Measurements from ENCODE around the gene ISL1.

ISL1 gene

GRCh38 chr5:51386916-51387883 is 4.0 kb downstream of the ISL1 start:
- ATAC-seq (no peak), DNase-seq (no peak)

GRCh38 chr5:51387884-51388275 is 4.6 kb downstream of the ISL1 start:
- ATAC-seq: no peak
- no peak for DNase-seq

DNA sequence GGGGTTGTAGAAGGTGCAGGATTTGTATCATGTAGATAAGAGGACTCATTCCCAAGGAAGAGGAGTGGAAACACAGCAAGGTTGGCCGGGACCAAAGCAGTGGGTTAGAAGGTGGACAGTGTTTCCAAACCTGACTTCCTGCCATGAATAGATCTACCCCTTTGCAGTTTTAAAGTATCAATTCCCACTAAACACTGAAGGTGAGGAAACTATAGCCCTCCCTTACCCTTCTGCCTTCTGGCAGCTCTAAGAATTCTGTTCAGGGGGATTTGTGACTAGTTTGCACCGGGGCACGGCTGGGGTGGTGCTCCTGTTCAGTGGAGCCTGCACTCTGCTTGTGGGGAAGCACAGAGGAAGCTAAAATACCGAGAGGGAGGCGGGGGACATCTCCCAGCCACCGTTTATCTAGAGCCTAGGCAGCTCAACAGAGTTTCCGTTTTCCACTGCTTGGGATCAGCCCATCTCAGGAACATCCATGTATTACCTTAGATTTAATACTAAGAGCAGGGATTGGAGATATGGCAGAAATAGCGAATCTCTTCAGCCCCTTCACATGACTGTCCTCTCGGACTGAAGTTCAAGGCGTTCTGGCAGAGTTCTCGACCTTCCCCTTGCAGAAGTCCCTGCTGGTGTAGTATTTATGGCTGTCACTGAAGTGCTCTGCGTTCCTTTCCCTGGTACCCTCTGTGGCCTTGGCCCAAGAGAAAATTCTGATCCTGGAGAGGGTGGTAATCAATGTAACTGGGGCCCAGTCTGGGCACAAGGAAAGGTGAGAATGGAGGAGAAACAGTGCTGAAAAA is 5.4 kb downstream of the ISL1 start:
- DNase-seq (no peak), ATAC-seq (no peak)

DNA sequence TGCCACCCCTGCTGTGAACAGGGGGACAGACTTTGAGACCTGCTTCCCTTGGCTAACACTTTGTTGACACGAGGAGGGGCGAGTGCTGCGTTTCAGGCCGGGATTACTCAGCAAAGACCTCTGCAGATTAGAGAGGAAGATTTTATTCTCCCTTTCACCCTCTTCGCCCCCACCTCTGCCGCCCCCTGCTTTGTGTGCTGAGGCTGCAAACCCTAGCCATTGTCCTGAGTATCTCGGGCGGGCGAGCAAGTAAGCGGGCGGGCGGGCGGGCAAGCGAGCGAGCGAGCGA is 6.0 kb downstream of the ISL1 start:
- no peak for DNase-seq

DNA sequence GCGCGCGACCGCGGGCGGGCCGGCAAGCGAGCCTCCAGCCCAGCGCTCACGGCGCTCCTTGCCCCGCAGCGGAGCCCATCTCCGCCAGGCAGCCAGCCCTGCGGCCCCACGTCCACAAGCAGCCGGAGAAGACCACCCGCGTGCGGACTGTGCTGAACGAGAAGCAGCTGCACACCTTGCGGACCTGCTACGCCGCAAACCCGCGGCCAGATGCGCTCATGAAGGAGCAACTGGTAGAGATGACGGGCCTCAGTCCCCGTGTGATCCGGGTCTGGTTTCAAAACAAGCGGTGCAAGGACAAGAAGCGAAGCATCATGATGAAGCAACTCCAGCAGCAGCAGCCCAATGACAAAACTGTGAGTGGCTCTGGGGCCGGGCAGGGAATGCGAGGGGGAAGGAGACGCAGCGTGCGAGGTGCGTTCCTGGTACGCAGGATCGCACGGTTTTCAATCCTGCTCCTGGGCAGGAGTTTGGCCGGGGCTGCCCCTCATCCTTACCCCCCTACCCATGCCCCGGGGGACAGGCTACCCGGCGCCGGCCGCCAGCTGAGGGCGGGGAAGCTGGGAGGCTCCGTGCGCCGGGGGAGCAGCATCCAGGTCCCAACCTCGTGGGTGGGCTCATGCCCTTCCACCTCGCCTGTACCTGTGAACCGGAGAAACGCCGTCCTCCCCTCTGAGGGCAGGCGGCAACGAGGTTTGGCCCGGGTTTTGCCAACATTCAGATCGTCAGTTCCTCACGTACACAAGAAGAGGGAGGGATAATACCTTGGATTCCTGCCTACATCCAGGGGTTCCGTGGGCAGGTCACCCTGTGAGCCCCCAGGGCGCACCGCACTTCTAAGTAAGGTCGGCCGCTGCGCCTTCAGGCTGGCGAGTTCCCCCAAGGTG is 6.6 kb downstream of the ISL1 start:
- ATAC-seq (no peak), DNase-seq (no peak)

More for the DNA sequence above, 6.0 kb downstream of the ISL1 start:
- no peak for ATAC-seq

DNA sequence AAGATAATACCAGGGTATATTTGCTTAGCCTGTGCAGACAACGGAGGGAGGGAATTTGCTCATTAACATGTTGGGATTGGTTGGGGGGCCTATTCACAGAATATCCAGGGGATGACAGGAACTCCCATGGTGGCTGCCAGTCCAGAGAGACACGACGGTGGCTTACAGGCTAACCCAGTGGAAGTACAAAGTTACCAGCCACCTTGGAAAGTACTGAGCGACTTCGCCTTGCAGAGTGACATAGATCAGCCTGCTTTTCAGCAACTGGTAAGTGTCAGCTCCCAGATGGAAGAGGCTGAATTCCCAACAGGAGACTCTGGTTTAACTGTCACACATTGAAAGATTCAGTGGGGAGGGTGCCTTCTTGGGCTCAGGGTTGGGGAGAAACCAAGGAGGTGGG is 7.9 kb downstream of the ISL1 start:
- no peak for ATAC-seq

DNA sequence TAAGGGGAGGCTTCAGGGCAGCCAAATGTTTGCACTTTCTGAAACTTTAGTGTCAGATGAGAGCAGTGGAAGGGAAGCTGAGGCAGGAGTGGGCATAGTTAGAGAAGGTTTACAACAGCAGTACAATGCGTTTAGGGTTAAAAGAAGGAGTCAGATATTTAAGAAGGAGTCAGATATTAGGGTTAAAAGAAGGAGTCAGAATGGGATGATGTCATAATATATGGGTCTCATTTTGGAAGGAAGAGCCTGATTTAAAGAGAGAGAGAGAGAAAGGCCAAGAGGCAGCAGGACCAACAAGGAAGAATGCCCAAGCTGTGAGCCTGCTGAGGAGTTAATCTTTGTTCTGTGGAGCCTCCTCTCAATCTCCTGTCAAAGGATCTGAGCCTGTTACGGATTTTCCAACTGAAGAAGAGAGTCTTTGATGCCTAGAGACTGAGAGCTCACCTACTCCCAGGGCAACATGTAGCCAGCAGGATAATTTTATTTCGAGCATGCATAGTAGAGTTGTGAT is 9.5 kb downstream of the ISL1 start:
- DNase-seq (no peak), ATAC-seq (no peak)

More for the DNA sequence above, 7.9 kb downstream of the ISL1 start:
- no peak for DNase-seq

- no peak for DNase-seq
- no peak for ATAC-seq
Measured at GRCh38 chr5:51394609-51395008, 11.4 kb downstream of the ISL1 start.

DNA sequence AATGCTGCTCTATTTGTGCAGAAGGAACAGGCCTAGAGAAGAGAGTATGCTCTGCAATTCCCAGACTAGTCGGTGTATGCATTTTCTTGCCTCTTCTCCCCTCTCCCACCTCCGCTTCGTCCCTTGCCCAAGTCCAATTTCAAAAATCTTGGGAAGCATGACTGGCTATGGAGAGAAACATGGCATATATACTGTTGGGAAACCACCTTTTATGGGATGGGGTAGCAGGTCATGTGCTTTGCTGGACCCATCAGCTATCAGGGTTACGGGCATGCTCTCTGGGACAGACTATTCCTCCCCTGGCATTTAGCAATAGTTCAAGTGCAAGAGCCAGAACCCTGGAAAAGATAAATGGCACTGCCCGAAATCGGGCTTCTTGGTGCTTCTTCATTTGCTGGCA is 12.0 kb downstream of the ISL1 start:
- DNase-seq (no peak), ATAC-seq (no peak)

DNA sequence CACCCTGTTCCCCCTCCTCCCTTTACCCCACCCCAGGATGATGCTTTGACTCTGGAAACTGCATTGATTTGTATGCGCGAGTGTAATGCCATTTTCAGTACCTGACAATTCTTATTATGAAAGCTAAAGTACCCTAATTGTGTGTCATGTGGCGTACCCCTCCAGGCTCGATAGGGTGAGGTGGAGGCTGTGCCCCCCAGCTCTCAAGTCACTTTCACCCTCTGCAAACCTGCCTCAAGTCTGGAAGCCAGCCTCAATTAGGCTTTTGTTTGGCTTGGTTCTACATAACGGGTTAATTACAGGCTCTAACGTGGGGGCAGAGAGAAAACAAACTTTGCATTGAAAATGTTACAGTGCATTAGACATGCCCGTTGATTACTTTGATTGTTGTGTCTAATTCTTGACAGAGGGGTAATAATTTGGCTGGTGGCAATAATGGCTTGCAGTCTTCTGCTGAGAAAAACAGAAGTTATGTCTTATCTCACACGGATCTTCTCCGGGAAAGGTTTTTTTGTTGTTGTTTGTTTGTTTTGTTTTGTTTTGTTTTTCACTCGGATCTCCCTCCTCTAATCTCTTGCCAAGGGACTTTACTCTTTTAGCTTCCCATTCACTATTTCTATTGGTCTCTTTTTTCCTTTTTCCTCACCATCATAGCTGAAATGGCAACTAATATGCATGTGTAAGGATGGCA is 12.6 kb downstream of the ISL1 start:
- DNase-seq (no peak), ATAC-seq (no peak)

DNA sequence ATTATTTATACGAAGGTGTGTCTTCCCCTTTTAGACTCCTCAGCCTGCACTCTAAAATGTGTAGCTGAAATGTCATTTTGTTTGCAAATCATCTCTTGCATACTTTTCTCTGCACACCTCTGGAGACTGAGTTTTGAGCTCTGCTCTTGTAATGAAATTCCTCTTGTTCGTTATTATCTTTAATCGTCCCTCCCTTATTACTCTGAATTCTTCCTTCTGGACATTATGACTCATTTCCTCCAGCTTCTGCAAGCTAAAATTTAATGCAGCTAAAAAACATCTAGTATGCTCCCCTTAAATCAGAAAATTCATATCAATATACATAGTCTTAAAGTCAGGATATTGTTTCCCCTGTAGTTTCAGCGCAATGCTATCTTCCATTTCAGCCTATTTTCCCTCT is 13.5 kb downstream of the ISL1 start:
- DNase-seq: no peak

GRCh38 chr5:51397996-51398395 is 14.7 kb downstream of the ISL1 start:
- ATAC-seq (no peak), DNase-seq (no peak)

More for the DNA sequence above, 13.5 kb downstream of the ISL1 start:
- no peak for ATAC-seq

DNA sequence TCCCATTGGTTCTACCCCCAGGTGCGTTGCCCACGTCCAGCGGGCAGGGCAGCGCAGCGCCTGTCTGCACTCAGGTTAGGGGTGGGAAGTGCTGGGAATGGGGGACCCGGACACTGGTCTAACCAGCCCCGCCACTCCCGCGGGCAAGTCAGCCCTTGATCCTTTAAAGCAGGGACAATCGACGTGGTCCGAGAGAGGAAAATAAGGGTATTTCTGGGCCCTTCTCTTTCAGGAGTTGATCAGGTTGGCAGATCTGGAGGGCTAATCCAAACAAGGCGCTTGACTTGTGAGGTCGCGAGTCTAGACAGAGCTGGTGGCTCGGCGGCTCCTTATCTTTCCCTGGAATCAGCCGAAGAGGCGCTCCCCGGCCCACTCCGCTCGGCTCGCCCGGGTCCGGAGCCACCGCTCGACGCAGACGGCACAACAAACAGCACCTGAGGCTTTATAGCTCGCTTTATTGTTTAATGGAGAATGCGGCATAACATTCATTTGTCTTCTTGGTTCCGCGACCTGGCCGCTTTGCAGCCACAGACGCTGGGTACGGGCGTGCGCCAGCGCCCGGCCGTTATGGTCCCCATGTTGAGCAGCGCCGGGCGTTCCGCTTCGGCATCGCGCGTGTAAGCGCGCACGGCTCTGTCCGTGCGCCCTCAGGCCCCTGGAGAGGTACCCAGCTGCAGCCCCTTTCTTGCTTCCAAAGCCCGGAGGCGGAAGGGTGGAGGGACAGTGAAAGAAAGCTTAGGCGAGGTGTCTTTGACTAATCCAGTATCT is 15.8 kb downstream of the ISL1 start:
- no peak for ATAC-seq

DNA sequence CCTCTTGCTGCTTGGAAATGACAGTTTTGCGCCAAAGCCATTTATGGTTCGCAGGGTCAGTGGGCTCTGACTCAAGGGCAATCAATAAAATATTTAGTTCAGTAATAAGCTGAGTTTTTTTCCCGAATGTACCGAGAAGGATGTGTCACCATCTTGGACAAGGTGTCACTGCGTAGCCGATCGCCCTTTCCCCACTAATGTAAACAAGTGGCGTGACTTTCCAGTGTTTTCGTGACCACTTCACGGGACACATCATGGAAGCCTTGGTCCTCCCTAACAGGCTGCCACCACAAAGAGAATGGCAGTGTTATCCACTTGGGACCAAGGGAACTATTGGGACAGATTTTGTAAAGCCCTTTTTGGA is 16.4 kb downstream of the ISL1 start:
- DNase-seq (no peak), ATAC-seq (no peak)

More for the DNA sequence above, 15.8 kb downstream of the ISL1 start:
- DNase-seq: no peak

- ATAC-seq (no peak), DNase-seq (no peak)
Measured at GRCh38 chr5:51404255-51404654, 21.0 kb downstream of the ISL1 start.

DNA sequence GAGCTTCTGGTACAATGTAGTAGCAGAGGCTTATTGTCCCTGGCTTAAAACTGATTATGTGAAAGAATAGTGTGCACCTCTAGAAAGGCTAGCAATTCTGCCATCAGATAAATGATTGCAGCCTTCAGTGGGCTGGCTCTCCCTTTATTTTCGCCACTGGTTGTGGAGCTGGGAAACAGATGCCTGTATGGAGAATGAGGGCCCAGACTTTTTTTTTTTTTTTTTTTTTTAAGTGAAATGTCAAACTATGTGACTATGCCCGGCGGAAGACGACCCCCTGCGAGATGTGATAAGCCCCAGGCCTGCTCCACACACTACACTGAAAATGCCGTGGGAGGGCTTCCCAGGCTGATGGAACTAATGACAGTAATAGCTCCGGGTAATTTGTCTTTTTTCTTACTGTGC is 28.7 kb downstream of the ISL1 start:
- no peak for DNase-seq
- ATAC-seq: no peak

DNA sequence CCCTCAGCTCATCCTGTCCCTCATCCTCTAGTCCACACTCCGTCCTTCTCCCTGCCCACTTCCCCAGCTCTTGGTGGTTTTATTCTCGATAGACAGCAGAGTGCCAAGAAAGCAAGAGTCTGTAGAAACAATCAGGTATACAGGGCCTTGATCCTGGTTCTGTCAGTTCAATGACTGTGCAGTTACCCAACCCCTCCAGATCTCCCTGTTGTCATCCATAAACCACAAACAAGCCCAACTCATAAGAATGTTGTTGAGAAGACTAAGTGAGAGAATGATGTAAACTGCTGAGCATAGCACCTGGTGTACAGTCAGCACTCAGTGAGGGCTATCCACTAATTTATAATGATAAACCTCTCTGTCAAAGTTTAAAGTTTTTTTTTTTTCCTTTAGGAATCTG is 31.3 kb downstream of the ISL1 start:
- no peak for DNase-seq
- no peak for ATAC-seq

- no peak for DNase-seq
- ATAC-seq: no peak
Measured at GRCh38 chr5:51416149-51416548, 32.9 kb downstream of the ISL1 start.

- DNase-seq: no peak
Measured at GRCh38 chr5:51433052-51433710, 49.9 kb downstream of the ISL1 start.

GRCh38 chr5:51439232-51439631 is 56.0 kb downstream of the ISL1 start:
- ATAC-seq: no peak
- DNase-seq: no peak

More at GRCh38 chr5:51433052-51433710, 49.9 kb downstream of the ISL1 start:
- no peak for ATAC-seq

Data from stimulated activated naive CD8-positive, alpha-beta T cell treated with anti-CD3 and anti-CD28 coated beads, Interleukin-15, Interleukin-2, amounts not matched to agents 100 U/mL and 50 U/mL, for 24 hours (primary cell).